ENCODE data around the gene ADSS1.
A peak's percentile ranks its signal among the peaks of the same experiment; 100 is the strongest.

Gene ADSS1

GRCh38 chr14:104690861-104691455, 33.1 kb upstream of the ADSS1 start:
- CTCF ChIA-PET, result interaction anchor here (0.6 to 1.2 kb wide), 3 partner anchors 25 to 51 kb away, joined by 3 to 4 read pairs (median 3); no protein-coding TSS in a partner anchor
- no peak for TF ChIP-seq CTCF (conservative IDR thresholded peaks at IDR 0.05; ENCODE audit: low read depth)
- DNase-seq (ENCODE audit: low spot score), result no peak
- H3K27ac ChIP-seq, result peak overlapping the region; percentile 100
- POLR2A ChIA-PET (ENCODE audit: low non-redundant PET), result interaction anchor here (1.0 kb wide), 1 partner anchor 10 kb away, joined by 4 read pairs; no protein-coding TSS in a partner anchor

DNA sequence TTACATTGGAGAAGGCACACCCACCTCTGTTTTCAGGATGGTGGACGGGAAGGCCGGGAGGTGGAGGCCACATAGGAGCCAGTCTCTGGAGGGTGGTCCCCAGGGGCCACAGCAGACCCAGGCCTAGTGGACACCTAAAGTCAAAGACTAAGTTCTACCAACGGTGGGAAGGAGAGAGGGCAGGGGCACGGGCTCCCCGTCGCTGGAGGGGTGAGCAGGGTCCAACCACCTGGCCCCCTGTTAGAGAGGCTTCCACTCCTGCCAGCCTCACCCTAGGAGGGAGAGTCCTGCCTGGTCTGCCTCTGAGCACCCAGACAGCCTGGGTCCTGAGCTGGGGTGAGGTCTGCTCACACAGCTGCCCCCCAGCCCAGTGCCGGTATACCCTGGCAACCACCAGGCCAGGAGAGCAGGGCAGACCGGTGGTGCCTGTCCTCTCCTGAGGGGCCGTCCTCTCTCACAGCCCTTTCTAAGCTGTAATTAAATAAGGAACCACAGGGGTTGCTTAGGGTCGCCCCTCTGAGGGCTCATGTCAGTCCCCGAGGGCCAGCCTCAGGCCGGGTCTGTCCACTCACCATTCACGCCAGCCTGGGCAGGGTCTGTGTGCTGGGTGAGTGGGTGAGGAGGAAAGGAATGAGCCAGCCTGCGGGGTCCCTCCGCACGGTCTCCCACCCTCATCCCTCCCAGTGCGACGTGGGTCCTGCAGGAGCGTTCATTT, 32.3 kb upstream of the ADSS1 start:
- POLR2A ChIA-PET (ENCODE audit: low non-redundant PET), result no interaction called here
- H3K27ac ChIP-seq, result peak overlapping the region; percentile 100
- no peak for TF ChIP-seq CTCF (conservative IDR thresholded peaks at IDR 0.05; ENCODE audit: low read depth)
- CTCF ChIA-PET, result interaction anchor here (0.7 kb wide), 1 partner anchor 47 kb away, joined by 4 read pairs; no protein-coding TSS in a partner anchor
- no peak for DNase-seq (ENCODE audit: low spot score)

DNA sequence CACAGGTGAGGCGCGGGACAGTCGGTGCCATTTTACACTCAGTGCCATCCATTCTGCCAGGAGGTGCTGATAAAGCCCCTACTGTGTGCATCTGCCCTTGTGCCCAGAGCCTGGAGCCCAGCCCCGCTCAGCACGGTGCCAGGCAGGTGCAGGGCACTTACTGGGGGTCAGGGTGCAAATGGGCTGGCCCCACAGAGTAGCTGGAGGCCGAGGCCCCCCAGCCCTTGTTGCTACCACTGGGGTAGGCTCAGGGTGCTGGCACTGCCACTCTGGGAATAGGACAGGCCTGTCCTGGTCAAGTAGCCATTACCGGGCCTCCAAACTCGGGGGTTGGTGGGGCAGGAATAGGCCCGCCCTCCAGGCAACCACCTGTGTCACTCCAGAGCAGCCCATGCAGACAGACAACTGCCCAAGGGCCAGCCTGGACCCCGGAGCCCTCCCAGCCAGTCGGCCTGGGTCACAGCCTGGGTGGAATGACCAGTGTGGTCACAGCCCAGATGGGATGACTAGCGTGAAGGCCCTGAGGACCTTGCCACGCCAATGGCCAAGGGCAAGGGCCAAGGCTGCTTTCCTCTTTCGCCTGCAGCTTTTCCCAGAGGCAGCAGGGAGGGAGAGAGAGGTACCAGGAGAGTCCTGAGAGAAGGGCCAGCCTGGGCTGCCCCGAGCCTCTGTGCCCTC, 31.6 kb upstream of the ADSS1 start:
- ChIA-PET POLR2A (ENCODE audit: low non-redundant PET) (no interaction called here), CTCF (no interaction called here)
- H3K27ac ChIP-seq, result peak overlapping the region; percentile 100
- no peak for DNase-seq (ENCODE audit: low spot score)
- TF ChIP-seq CTCF (conservative IDR thresholded peaks at IDR 0.05; ENCODE audit: low read depth), result no peak

- CTCF ChIA-PET, result no interaction called here
- POLR2A ChIA-PET (ENCODE audit: low non-redundant PET), result no interaction called here
- no peak for DNase-seq (ENCODE audit: low spot score)
- no peak for TF ChIP-seq CTCF (conservative IDR thresholded peaks at IDR 0.05; ENCODE audit: low read depth)
- peak overlapping the region; percentile 100 for H3K27ac ChIP-seq
Observed at GRCh38 chr14:104692939-104693315, 31.1 kb upstream of the ADSS1 start.

GRCh38 chr14:104693482-104694431, 30.3 kb upstream of the ADSS1 start:
- H3K27ac ChIP-seq, result peak overlapping the region; percentile 100
- no peak for DNase-seq (ENCODE audit: low spot score)
- ChIA-PET CTCF (interaction anchor here (0.7 to 0.8 kb wide), 2 partner anchors 12 to 575 kb away, joined by 3 read pairs; no protein-coding TSS in a partner anchor), POLR2A (ENCODE audit: low non-redundant PET) (no interaction called here)
- no peak for TF ChIP-seq CTCF (conservative IDR thresholded peaks at IDR 0.05; ENCODE audit: low read depth)

Data from RWPE1 (cell line).